Heart right ventricle (tissue), 16 donors: ENCODE data around the gene EIF3D. TPM values are rescaled to one million over a fixed set of nuclear protein-coding genes. Genes with fewer than 3 reads are reported as not detected.

ENCODE experiments used
- ATAC-seq, 8 donors: fragments of 200-7000 bp; cut with Tn5 transposase; one replicate each; pipeline ENCODE4 v1.9.1; 2020; ENCODE audit warnings: mild to moderate bottlenecking in 8 of 8, moderate library complexity in 8 of 8, moderate number of reproducible peaks in 1 of 8
- DNase-seq, 2 donors: peaks; one replicate each; pipeline ENCODE4 v3.0.0-alpha.2; 2020
- H3K27ac ChIP-seq, 10 donors: fragments of 200-600 bp; sonication (generic) in 2 of 10; one replicate each; pipeline versions ENCODE4 v1.5.0 to v1.8.0; 2020 to 2022; ENCODE audit warnings: mild to moderate bottlenecking in 3 of 10
- H3K27me3 ChIP-seq, 7 donors: fragments of 200-600 bp; one replicate each; pipeline ENCODE4 v1.8.0; 2021 to 2022; ENCODE audit warnings: mild to moderate bottlenecking in 2 of 7
- H3K36me3 ChIP-seq, 9 donors: fragments of 200-600 bp; sonication (generic) in 1 of 9; one replicate each; pipeline versions ENCODE4 v1.5.0 to v1.8.0; 2020 to 2022; ENCODE audit warnings: mild to moderate bottlenecking in 2 of 9
- H3K4me1 ChIP-seq, 9 donors: fragments of 200-600 bp; sonication (generic) in 1 of 9; one replicate each; pipeline versions ENCODE4 v1.5.0 to v1.8.0; 2020 to 2022; ENCODE audit warnings: mild to moderate bottlenecking in 4 of 9
- H3K4me3 ChIP-seq, 10 donors: fragments of 200-600 bp; sonication (generic) in 2 of 10; one replicate each; pipeline versions ENCODE4 v1.5.0 to v1.8.0; 2020 to 2022; ENCODE audit warnings: mild to moderate bottlenecking in 7 of 10, moderate library complexity in 2 of 10
- H3K9me3 ChIP-seq, 11 donors: fragments of 200-600 bp in 10 of 11; sonication (generic) in 2 of 11; one replicate each; pipeline versions ENCODE4 v1.5.0 to v1.8.0; 2013 to 2022; ENCODE audit warnings: mild to moderate bottlenecking in 2 of 11, control low read depth in 1 of 11, moderate library complexity in 1 of 11
- WGBS, 2 donors: extraction: QIAGEN DNeasy Blood & Tissue Kit; methylation state at CpG; one replicate each; pipeline ENCODE4 v1.1.7; 2013; ENCODE audit warnings: inconsistent platforms in 1 of 2; 5-methylcytosine and 5-hydroxymethylcytosine counted together
- intact Hi-C, 10 donors: fragments of 100-400 bp; cut with DNase I; formaldehyde crosslinking; loops; one replicate each; pipeline versions ENCODE4 v1.11.1 to v1.14.2; 2022
- polyA plus RNA-seq, 2 donors: library from polyadenylated mRNA; stranded (reverse); fragments of 200-250 nt; gene quantifications; one replicate each; pipeline ENCODE4 v1.2.3, GENCODE V29; 2013
- total RNA-seq, 10 donors: library from RNA; stranded (reverse); fragmentation: NEBNext Ultra II Directional in 3 of 10; extraction: Animal tissue kit (Norgen Biotek cat#: 25700) in 3 of 10; gene quantifications; one replicate each; pipeline versions ENCODE4 v1.2.1 to v1.2.4, GENCODE V29; 2021 to 2023
- TF ChIP-seq, protein P1 (sequence below), 9 donors: fragments of 200-600 bp; sonication (generic) in 2 of 9; IDR thresholded peaks; one replicate each; pipeline versions ENCODE4 v1.5.0 to v1.8.0; 2021 to 2022; ENCODE audit warnings: antibody characterized with exemption in 9 of 9, mild to moderate bottlenecking in 5 of 9, moderate library complexity in 1 of 9
- donor health status: Arrhythmogenic right ventricular cardiomyopathy.
- donor health status: ischemic (EF 13 %, LVEDD 7.1; RV severe dilation, severe dysfunction).
- donor health status: healthy with polysubstance abuse.
- donor health status: DM: no; HTN: yes; CAD: no.
- donor health status: DM: no; HTN: no; CAD: no.
- donor health status: ischemic (EF 25% LVEDD 6.9; RV normal size, moderate dysfunction).
- donor health status: ischemic (EF 25% LVEDD 5.7; RV mildly dilated, moderate dysfunction).
- donor health status: healthy.
- donor health status: DM: yes; HTN: yes; CAD: no.
- donor health status: Ischemic cardiomyopathy.
- donor health status: ischemic (EF 35%, LVEDD 5.7; RV mildly dilated, moderate dysfunction).
- donor health status: nonischemic (EF 11% LVEDD 7.7; RV severe dilation, severe dysfunction).
- donor health status: DM: yes; HTN: yes; CAD: no.
- donor health status: PGD.
- donor health status: ischemic (EF 29% LVEDD 5.4; RV normal size, mild dysfunction).
- donor health status: nonischemic (EF 23%, LVEDD 6.1; RV moderate dilation, normal function).

The EIF3D gene
- total and polyA plus RNA-seq, 12 donors, result 61.4 to 180 (median 79.9) TPM

GRCh38 chr22:36470162-36470993 is 58.6 kb downstream of the EIF3D start:
- Histone ChIP-seq H3K9me3 (no peaks in the 10 kb centered on the region), H3K36me3 (peaks cover 0 to 58% (median 19%) of the 10 kb centered on the region in 9 donors), H3K4me1 (peaks cover 15 to 79% (median 54%) of the 10 kb centered on the region in 9 donors), H3K27me3 (no peaks in the 10 kb centered on the region), H3K27ac (peak overlapping the region in 9 of 10 donors; percentile 66 to 97 (median 94)), H3K4me3 (no peak overlapping the region)
- TF ChIP-seq, protein P1, sequence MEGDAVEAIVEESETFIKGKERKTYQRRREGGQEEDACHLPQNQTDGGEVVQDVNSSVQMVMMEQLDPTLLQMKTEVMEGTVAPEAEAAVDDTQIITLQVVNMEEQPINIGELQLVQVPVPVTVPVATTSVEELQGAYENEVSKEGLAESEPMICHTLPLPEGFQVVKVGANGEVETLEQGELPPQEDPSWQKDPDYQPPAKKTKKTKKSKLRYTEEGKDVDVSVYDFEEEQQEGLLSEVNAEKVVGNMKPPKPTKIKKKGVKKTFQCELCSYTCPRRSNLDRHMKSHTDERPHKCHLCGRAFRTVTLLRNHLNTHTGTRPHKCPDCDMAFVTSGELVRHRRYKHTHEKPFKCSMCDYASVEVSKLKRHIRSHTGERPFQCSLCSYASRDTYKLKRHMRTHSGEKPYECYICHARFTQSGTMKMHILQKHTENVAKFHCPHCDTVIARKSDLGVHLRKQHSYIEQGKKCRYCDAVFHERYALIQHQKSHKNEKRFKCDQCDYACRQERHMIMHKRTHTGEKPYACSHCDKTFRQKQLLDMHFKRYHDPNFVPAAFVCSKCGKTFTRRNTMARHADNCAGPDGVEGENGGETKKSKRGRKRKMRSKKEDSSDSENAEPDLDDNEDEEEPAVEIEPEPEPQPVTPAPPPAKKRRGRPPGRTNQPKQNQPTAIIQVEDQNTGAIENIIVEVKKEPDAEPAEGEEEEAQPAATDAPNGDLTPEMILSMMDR (IDR thresholded peaks at IDR 0.05), result peak in 8 of 9 donors; percentile 92 to 98 (median 97)
- WGBS, 2 donors, result 43 to 44% methylated on average over 14 of the region's 14 CpGs
- ATAC-seq, result peak; percentile 61 to 79 (median 74)
- DNase-seq, result peak; percentile 74 to 87
- intact Hi-C loops, result loop anchor here (1.0 to 10.0 kb wide), 5 partner anchors 148 to 276 kb away; no protein-coding TSS in a partner anchor

DNA sequence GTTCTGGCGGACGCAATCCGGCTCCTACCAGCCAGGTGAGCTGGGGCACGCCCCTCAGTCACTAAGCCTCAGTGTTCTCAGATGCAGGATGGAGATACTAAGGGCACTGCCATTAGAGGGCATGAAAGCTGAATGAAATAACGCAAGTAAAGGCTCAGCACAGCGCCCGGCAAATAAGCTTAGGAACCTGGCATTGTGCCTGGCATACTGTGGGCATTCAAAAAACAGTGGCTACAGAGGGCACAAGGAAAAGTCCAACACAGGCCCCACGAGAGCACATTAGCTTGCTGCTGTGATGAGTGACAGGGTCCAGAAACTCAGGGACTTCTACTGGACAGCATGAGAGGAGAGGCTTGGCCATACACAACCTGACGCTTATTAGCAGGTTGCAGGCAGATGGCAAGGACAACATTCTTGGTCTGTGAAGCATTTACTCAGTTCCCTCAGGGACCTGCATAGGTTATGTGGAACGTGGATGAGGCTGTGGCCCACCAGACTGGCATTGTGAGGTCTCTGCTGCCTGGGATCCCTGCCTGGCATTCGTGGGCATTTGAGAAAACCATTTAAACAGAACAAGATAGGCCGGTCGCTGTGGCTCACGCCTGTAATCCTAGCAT is 59.8 kb downstream of the EIF3D start:
- Histone ChIP-seq H3K36me3 (peaks cover 0 to 47% (median 11%) of the 10 kb centered on the region in 9 donors), H3K4me3 (no peak overlapping the region), H3K27me3 (no peaks in the 10 kb centered on the region), H3K27ac (peak overlapping the region in 9 of 10 donors; percentile 66 to 97 (median 94)), H3K9me3 (no peaks in the 10 kb centered on the region), H3K4me1 (peaks cover 15 to 79% (median 64%) of the 10 kb centered on the region in 9 donors)
- DNase-seq (no peak), ATAC-seq (peak in 3 of 8 donors; percentile 0 to 15 (median 2))
- TF ChIP-seq, protein P1 (IDR thresholded peaks at IDR 0.05), result no peak
- intact Hi-C loops, result loop anchor here in 5 of 10 donors (2.0 to 5.0 kb wide), 3 partner anchors 82 to 147 kb away; partner anchors contain the start of gene MYH9 (in 3 of the 5)
- 70 to 72% methylated on average over 14 of the region's 14 CpGs for WGBS, 2 donors

DNA sequence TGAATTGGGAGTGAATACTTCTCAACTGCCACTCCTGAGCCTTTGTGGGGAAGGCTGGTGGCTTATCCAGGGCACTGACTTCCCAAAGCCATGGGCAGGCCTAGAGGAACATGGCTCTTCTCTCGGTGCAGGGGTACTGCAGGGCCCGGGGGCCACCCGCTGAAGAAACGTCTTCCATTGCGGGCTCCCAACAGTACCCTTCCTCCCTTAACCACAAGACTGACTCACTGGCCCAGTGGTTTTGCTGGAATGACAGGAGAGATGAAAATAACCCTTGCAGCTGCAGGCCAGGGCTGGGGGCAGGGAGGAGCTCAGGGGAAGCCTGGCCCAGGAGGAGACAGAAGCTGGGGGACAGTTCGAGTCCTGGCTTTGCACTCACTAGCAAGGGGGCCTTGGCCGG is 61.0 kb downstream of the EIF3D start:
- TF ChIP-seq, protein P1 (IDR thresholded peaks at IDR 0.05), result no peak
- Histone ChIP-seq H3K27me3 (no peaks in the 10 kb centered on the region), H3K9me3 (no peaks in the 10 kb centered on the region), H3K36me3 (peaks cover 0 to 34% (median under 1%) of the 10 kb centered on the region in 9 donors), H3K4me3 (no peak overlapping the region), H3K27ac (peak overlapping the region; percentile 39 to 97 (median 90)), H3K4me1 (peaks cover 15 to 83% (median 72%) of the 10 kb centered on the region in 9 donors)
- intact Hi-C loops, result loop anchor here in 5 of 10 donors (2.0 to 5.0 kb wide), 3 partner anchors 81 to 146 kb away; partner anchors contain the start of gene MYH9 (in 3 of the 5)
- ATAC-seq, result peak in 3 of 8 donors; percentile 4 to 9 (median 8)
- DNase-seq, result no peak
- 66 to 67% methylated on average over 7 of the region's 7 CpGs for WGBS, 2 donors
